ENCODE data around the gene DSG2.
"Not testable (repeated sequence)": the region's sequence is repeated elsewhere in the genome, so short reads cannot be mapped to it uniquely, and the experiment has no call there.

DSG2 gene

GRCh38 chr18:31497836-31498573 is at the start of gene DSG2:
Gene DSG2, plus strand, starts transcription at chr18:31498177. Its CDS starts 75 bp downstream, at chr18:31498252.
- DNase-seq: peak in 2 of 3 donors; percentile 25 to 43

- DNase-seq: no peak
Measured at GRCh38 chr18:31450409-31450808, 47.6 kb upstream of the DSG2 start.

- DNase-seq: no peak
Measured at GRCh38 chr18:31451625-31452024, 46.4 kb upstream of the DSG2 start.

GRCh38 chr18:31454066-31454708 is 43.8 kb upstream of the DSG2 start:
- DNase-seq: no peak

- DNase-seq: no peak
Measured at GRCh38 chr18:31469629-31470028, 28.3 kb upstream of the DSG2 start.

GRCh38 chr18:31478688-31479087 is 19.3 kb upstream of the DSG2 start:
- DNase-seq: no peak

GRCh38 chr18:31482051-31482450 is 15.9 kb upstream of the DSG2 start:
- no peak for DNase-seq

GRCh38 chr18:31483396-31483795 is 14.6 kb upstream of the DSG2 start:
- no peak for DNase-seq

- no peak for DNase-seq
Measured at GRCh38 chr18:31484461-31484860, 13.5 kb upstream of the DSG2 start.

- no peak for DNase-seq
Measured at GRCh38 chr18:31486165-31486564, 11.8 kb upstream of the DSG2 start.

GRCh38 chr18:31487246-31488015 is 10.5 kb upstream of the DSG2 start:
- DNase-seq: peak; percentile 12 to 32 (median 16)

- no peak for DNase-seq
Measured at GRCh38 chr18:31489311-31489710, 8.7 kb upstream of the DSG2 start.

- DNase-seq: no peak
Measured at GRCh38 chr18:31490387-31490786, 7.6 kb upstream of the DSG2 start.

- DNase-seq: no peak
Measured at GRCh38 chr18:31490833-31491232, 7.1 kb upstream of the DSG2 start.

- no peak for DNase-seq
Measured at GRCh38 chr18:31491586-31491985, 6.4 kb upstream of the DSG2 start.

GRCh38 chr18:31492671-31493070 is 5.3 kb upstream of the DSG2 start:
- no peak for DNase-seq

GRCh38 chr18:31493171-31493570 is 4.8 kb upstream of the DSG2 start:
- peak in 2 of 3 donors; percentile 11 to 22 for DNase-seq

GRCh38 chr18:31493941-31494340 is 4.0 kb upstream of the DSG2 start:
- no peak for DNase-seq

- DNase-seq: not testable (repeated sequence)
Measured at GRCh38 chr18:31494705-31495244, 3.2 kb upstream of the DSG2 start.

- DNase-seq: no peak
Measured at GRCh38 chr18:31497404-31497835, 557 bp upstream of the DSG2 start.

GRCh38 chr18:31498574-31499524 is 872 bp downstream of the DSG2 start:
- peak; percentile 27 to 53 (median 35) for DNase-seq

GRCh38 chr18:31500051-31500688 is 2.2 kb downstream of the DSG2 start:
- peak in 2 of 3 donors; percentile 21 to 24 for DNase-seq

Data from suppressor macrophage treated with lipopolysaccharide for 1 hour (primary cell).